Stimulated activated naive CD4-positive, alpha-beta T cell treated with Interleukin-2 at 50 U/mL for 16 hours (primary cell): ENCODE results near the gene SMCHD1.

Experiments used
- DNase-seq: peaks from one replicate; lab custom pipeline; 2025; lab: John Stamatoyannopoulos, UW

Gene SMCHD1

DNA sequence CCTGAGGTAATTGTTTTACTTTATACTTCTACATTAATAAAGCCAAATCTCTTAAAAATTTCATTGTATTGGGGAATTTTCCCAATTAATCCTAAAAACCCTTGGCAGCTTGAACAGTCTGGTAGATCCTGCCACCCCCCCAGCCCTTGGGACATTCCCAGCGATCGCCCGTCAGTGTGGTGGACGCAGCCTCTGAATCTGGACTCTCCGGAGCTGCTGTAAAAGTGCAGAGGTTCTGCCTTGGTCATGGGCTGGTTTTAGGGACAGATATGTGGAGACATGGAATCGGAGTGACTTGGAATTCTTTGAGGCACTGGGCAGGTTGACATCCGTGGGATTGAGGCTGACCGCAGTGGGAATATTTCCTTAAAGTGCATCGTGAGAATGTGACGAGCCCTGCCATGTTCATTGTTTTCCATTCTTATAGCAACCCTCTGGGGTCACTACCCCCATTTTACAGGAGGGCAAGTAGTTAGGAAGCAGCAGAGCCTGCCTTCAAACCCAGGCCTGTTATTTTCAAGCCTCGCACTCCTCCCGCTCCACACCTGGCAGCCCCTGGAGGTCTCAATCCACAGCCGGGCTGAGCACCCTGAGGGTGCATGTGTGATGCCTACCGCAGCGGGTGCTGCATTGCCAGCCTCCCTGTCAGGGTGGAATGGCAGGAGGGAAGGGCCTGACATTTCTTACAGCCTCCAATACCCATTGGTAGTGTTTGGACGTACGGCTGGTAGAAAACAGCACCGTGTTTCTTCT lies 197.8 kb downstream of the SMCHD1 start:
- DNase-seq: no peak

DNA sequence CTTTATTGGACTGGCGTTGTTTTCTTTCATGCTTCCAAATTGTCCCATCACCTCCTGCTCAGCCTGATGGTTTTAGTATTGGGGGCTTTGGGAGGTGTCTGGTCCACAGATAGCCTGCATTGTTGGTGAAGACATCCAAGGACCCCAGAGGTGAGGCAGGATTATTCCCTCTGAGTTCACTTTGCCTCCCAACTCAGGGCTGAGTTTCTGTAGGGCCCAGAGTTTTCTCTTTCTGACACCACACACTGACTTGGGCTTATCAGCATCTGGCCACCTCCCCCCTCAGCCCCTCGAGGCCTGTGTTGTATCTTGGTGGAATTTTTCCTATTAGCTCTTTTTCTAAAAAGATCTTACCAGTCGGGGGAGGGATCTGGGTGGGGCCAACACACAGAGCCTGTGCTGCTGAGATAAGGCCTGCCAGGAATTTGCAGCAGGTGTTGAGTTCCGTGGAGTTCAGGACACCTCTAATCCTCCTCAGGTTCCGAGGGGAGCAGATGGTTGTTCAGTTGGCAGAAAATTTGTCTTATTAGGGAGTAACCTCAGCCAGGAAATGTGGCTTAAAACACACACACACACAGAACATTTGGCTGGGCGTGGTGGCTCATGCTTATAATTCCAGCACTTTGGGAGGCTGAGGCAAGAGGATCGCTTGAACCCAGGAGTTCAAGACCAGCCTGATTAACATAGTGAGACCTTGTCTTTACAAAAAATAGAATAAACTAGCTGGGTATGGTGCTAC lies 198.6 kb downstream of the SMCHD1 start:
- DNase-seq: no peak
